Fibroblast of skin of abdomen (primary cell): ENCODE results near the gene KRTAP1-5. TPM values are rescaled to one million over a fixed set of nuclear protein-coding genes. Genes with fewer than 3 reads are reported as not detected.
"Not testable (repeated sequence)": the region's sequence is repeated elsewhere in the genome, so short reads cannot be mapped to it uniquely, and the experiment has no call there.

ENCODE experiments used
- DNase-seq: peaks from one replicate; pipeline ENCODE4 v3.0.0-alpha.2; 2013
- polyA plus RNA-seq, 2 experiments: library from polyadenylated mRNA; unstranded; fragments of 120-200 nt; gene quantifications; one replicate each; pipeline ENCODE4 v1.2.1, GENCODE V29; 2013; ENCODE audit not compliant: insufficient read length in 2 of 2

The KRTAP1-5 gene, protein sequence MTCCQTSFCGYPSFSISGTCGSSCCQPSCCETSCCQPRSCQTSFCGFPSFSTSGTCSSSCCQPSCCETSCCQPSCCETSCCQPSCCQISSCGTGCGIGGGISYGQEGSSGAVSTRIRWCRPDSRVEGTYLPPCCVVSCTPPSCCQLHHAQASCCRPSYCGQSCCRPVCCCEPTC
- polyA plus RNA-seq (2013, experiment 1 of 2; ENCODE audit: insufficient read length): 0.72 TPM
- 0.92 TPM for polyA plus RNA-seq (2013, experiment 2 of 2; ENCODE audit: insufficient read length)

DNA sequence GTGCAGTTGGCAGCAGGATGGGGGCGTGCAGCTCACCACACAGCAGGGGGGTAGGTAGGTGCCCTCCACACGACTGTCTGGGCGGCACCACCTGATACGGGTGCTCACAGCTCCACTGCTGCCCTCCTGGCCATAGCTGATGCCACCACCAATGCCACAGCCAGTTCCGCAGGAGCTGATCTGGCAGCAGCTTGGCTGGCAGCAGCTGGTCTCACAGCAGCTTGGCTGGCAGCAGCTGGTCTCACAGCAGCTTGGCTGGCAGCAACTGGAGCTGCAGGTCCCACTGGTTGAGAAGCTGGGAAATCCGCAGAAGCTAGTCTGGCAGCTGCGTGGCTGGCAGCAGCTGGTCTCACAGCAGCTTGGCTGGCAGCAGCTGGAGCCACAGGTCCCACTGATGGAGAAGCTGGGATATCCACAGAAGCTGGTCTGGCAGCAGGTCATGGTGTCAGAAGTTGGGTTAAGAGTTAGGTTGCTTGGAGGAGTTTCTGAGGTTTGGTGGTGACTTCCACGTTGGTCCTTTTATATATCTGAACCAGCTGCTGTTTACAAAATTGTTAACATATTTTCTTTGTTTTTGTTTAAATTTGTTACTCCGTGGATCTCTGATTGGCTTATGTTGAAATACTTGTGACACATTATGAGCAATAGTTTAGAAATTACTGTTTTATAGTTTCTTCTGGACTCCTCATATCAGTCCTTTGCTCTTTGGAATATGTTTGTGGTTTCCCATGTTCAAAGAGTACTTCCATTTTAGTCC lies at the start of gene KRTAP1-5:
KRTAP1-5 (minus strand) TSS at position 494 of the 757 bp plus-strand sequence; CDS start at position 441, 53 bp downstream.
- peak; percentile 76 for DNase-seq

DNA sequence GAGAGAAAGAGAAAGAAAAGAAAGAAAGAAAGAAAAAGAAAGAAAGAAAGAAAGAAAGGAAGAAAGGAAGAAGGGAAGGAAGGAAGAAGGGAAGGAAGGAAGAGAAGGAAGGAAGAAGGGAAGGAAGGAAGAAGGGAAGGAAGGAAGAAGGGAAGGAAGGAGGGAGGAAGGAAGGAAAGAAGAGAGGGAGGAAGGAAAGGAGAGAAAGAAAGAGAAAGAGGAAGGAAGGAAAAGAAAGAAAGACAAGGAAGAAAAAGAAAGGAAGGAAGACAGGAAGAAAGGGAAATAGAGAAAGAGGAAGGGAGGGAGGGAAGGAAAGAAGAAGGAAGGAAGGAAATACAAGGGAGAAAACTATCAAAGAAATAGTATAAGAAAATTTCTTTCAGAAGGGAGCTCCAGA lies 49.8 kb upstream of the KRTAP1-5 start:
- DNase-seq: no peak

DNA sequence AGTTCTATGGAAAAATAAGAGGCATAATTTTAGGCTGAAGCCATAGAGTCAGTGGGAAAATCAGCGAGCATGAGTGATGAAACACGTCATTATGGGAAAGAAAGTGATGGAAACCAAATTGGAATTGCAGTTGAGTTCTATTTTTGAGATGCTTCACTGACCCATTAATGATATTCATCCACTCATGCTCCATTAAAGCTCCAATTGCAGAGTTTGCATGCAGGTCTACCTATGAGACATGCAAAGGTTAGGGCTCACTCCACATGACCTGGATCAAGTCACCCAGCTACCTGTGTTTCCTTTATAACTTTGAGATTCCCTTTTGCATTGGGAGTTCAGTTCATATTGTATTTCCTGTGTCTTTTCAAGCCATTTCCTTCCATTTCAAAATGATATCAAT lies 46.7 kb upstream of the KRTAP1-5 start:
- DNase-seq: no peak

DNA sequence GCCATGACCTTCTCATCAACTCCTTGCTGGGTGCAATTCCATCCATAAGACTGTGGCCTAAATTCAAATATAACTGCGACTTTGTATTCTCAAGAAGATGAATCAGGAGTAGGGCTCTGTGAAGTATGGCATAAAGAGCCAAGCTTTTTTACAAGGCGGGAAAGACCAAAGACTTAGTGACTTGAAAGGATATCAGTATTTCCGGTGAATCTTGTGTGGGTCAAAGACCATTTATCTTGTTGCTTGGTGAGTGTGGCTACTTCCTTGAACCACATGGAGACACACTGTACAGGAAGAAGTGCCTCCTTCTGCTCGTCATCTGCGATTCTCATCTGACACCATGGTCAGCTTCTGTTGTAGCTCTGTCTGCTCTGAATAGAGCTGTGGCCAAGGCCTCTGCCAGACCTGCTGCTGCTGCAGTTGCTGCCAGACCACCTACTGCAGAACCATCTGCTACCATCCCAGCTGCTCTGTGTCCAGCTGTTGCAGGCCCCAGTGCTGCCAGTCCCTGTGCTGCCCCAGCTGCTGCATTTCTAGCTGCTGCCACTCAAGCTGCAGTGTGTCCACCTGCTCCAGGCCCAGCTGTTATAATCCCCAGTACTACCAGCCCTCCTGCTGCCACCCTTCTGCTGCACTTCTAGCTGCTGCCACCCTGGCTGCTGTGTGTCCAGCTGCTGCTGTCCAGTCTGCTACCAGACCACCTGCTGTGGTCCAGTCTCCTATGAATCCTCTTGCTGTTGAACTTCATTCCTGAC lies 44.8 kb upstream of the KRTAP1-5 start:
- DNase-seq: no peak

DNA sequence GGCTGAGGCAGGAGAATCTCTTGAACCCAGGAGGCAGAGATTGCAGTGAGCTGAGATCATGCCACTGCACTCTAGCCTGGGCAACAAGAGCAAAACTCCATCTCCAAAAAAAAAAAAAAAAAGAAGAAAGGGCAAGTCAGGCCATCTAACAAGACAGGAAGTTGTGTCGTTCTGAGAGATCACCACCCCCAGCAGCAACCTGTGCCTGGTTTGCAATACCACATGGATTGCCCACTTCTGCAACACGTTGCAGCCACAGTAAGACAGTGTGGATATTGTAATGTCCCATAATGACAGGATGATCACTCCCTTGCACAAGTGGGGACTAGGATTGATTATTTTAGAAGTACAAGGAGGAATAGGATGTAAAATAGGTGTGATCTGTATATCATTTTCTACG lies 42.0 kb upstream of the KRTAP1-5 start:
- no peak for DNase-seq

DNA sequence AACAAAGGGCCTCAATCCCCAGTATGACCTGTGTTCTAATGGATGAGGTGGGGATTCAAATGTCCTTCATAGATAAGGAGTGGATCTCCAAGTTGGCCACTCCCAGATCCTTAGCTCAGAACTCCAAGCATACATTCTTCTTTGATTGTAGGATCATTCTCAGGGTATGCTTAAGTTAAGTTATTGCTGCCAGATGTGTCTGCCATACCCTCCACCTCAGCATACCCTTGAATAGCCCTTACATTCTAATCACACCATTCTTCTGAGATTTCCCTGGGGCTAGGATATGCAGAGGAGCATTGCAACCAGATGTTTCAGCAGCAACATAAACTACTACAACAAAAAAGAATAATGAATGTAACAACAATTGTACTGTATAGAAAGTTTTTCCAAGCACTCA lies 40.3 kb upstream of the KRTAP1-5 start:
- peak; percentile 82 for DNase-seq

DNA sequence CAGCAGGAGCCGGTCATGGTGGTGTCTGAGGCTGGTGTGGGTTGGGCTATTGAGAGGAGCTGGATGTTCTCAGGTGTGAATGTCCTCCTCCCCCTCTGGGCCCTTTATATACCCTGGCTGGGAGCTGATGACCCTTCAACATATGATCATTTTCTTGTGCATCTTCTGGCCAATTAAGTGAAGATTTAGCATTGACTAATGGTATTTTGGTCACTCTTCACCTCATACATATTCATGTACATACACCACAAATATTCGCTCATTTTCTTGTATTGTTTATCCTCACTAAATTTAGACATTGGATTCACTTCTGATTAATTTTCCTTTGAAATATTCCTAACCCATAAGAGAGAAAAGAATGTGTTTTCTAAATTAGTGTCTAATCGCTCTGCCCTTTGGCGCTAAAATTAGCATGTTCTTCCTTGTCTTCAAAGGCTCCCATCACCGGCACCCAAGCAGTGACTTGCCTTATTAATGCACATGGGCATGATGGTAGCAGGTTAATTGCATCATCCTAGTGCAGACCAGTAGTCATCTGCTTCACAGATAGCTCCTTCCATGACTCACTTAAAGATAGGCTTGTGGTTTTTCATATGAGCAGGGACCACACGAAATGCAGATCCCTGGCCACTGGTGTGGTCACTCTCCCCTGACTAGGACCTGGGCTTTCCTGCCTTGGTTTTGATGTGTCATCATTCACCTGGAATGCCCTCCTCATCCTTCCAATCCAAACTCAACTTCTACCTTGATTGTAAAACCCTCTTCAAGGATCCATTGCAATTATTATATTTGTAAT lies 39.0 kb upstream of the KRTAP1-5 start, which contains the start of gene KRTAP2-4:
KRTAP2-4 (minus strand) TSS at position 51 of the 796 bp plus-strand sequence; CDS start at position 17, 34 bp downstream.
- DNase-seq: peak; percentile 89

DNA sequence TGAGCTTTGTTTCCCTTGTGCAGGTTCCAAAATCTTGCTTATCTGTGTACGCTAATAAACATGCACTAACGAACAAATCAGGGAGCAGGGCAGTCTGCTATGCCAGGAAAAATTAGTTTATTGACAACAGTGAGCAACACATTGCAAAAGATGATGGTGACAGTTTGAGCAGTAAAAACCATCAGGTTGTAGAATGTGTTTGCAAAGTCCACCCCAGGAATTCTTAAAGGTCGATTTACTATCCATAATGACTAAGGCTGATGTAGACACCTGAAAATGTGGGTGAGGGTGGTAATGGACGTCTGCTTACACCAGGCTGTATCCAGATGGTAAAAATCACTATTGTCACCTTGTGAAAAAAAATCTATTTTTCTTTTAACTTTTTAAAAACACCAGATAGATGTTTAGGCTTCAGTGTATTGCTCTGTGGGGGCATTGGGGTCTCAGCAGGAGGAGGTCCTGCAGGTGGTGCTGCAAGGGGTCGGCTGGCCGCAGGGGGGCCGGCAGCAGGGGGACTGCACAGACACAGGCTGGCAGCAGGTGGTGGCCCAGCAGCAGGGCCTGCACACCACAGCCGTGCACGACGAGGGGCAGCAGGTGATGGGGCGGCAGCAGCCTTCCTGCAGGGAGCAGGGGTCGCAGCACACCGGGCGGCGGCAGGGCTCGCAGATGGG lies 38.1 kb upstream of the KRTAP1-5 start:
- DNase-seq: not testable (repeated sequence)

DNA sequence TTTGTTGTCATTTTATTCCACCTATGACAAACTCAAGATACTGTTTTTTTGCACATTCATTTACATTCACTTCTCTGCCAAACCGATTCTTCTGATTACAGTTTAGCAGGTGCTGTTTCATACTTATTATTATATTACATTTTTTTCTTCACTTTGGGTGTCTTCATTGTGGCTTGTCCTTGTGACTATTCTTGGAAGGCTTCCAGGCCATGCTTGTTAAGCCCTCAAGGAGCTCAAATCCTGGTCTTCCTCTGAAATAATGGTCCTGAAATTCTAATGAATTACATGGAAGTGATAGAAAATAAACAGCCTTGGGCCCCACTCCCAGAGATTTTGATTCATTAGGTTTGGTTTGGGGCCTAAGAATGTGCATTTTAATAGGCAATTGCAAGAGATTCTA lies 37.3 kb upstream of the KRTAP1-5 start:
- DNase-seq: no peak

DNA sequence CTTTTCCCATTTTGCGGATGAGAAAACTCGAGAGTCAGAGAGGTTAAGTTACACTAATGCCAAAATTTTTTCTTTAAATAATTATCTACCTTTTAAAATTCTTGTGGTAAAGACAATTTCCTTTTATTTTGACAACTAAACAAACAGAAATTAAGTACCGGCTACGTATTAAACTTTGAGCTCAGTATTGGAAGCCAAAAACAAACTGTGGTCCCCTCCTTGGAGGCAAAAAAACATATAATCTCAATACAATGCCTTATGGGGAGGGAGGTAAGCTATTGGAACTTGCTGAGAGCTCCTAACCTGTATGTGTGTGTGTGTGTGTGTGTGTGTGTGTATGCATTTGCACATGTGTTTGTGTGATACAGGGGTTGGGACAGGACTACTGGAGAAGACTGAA lies 36.4 kb upstream of the KRTAP1-5 start:
- no peak for DNase-seq

DNA sequence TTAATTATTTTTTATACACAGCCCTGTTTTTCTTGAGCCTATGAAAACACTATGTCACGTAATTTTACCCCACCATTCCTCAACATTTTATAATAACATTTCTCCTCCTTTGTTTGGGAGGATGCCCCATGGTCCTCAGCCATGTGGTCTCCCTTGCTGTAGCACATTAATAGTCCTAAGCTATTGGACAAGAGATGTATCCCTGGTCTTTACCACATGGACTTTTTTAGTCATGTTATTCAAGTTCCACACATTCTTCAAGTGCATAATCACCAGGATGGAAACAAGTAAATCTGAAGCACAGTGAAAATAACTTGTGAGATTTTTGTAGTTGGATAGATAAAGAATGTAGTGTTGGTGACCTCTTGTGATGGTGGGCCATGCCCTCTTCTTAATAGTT lies 35.0 kb upstream of the KRTAP1-5 start:
- peak; percentile 98 for DNase-seq

DNA sequence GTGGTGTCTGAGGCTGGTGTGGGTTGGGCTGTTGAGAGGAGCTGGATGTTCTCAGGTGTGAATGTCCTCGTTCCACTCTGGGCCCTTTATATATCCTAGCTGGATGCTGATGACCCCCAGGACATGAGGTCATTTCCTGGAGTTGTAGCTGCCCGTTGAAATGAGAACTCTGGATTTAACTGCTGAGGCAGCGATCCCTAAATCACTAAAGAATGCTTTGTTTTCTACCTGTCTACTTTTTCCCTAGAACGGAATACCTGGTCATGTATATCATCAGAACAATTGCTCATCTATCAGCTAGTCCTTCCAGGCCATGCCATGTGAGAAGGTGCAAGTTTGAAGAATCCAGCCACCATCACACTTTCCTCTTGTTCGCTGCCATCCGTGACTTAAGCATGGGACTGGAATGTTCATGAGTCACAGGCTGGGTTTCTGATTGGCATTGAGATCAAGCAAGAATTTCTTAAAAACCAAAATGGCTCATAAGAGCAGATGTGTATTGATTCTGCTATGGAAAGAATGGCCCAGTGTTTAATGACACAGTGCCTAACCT lies 33.1 kb upstream of the KRTAP1-5 start, which contains the start of gene KRTAP2-3:
KRTAP2-3 (minus strand) TSS at position 63 of the 553 bp plus-strand sequence. CDS start 64 bp downstream, outside the sequence.
- peak; percentile 97 for DNase-seq

DNA sequence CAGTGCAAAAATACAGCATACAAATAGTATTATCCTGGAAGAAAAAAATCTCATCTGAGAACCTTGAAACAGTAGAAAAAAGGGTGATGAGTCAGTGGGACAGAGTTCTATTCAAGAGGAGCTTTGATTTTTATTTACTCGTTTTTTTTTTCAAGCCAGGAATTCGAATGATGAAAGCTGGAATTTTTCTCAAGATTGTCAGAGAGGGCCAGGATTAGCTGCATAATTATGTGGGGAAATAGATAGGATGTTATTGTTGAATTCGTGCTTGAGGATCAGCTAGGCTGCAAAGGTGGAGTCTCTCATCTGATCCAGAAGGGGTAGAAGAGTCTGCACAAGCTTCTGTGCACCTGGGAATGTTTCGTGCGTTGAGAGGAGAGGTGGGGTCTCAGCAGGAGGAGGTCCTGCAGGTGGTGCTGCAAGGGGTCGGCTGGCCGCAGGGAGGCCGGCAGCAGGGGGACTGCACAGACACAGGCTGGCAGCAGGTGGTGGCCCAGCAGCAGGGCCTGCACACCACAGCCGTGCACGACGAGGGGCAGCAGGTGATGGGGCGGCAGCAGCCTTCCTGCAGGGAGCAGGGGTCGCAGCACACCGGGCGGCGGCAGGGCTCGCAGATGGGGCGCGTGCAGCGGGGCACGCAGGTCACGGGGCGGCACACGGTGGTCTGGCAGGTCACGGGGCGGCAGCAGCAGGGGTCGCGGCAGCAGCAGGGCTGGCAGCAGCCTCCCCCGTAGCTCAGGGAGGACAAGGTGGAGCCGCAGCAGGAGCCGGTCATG lies 32.5 kb upstream of the KRTAP1-5 start:
- DNase-seq: peak; percentile 94

DNA sequence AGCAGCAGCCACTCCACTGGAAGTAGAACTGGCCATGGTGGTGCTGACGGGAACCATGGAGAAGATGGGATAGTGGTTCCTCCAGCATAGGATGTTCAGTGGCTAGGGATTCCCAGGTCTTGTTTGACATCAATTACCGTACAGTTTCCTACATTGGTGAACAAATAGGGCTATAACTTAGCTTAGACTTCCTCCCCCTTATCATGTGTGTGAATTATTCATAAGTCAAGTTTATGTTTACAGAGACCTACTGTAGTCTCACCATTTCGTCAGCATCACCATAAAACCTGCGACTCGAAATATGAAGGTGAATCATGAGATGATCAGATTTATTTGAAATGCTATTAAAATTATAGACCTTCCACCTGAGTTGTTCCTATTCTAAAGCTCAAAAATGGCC lies 31.7 kb upstream of the KRTAP1-5 start:
- no peak for DNase-seq

DNA sequence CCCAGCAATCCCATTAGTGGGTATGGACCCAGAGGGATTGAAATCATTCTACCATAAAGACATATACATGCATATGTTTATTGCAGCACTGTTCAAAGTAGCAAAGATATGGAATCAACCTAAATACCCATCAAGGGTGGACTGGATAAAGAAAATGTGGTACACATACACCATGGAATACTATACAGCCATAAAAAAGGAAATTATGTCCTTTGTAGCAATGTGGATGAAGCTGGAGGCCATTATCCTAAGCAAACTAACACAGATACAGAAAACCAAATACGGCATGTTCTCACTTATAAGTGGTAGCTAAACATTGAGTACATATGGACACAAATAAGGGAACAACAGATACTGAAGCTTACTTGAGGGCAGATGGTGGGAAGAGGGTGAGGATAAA lies 30.5 kb upstream of the KRTAP1-5 start:
- DNase-seq: no peak

DNA sequence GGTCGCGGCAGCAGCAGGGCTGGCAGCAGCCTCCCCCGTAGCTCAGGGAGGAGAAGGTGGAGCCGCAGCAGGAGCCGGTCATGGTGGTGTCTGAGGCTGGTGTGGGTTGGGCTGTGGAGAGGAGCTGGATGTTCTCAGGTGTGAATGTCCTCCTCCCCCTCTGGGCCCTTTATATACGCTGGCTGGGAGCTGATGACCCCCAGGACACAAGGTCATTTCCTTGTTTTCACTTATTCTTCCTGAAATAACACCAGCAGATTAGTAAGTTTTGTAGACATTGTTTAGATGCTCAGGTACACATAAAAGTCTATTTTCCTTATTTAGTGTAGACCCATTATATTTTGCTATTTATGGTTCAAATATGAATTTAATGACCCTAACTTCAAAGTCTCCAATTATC lies 28.1 kb upstream of the KRTAP1-5 start, which contains the start of gene KRTAP2-2:
KRTAP2-2 (minus strand) TSS at position 101 of the 400 bp plus-strand sequence; CDS start at position 82, 19 bp downstream.
- not testable (repeated sequence) for DNase-seq

DNA sequence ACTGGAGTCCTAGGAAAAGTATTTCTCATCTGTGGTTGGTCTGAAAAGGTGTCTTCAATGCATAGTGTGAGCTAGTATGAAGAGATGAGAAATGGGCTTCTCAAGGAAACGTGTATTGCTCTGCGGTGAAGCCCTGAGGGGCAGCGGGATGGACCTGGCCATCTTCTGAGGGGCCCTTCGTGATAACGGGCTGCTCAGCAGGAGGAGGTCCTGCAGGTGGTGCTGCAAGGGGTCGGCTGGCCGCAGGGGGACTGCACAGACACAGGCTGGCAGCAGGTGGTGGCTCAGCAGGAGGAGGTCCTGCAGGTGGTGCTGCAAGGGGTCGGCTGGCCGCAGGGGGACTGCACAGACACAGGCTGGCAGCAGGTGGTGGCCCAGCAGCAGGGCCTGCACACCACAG lies 27.5 kb upstream of the KRTAP1-5 start:
- DNase-seq: not testable (repeated sequence)

DNA sequence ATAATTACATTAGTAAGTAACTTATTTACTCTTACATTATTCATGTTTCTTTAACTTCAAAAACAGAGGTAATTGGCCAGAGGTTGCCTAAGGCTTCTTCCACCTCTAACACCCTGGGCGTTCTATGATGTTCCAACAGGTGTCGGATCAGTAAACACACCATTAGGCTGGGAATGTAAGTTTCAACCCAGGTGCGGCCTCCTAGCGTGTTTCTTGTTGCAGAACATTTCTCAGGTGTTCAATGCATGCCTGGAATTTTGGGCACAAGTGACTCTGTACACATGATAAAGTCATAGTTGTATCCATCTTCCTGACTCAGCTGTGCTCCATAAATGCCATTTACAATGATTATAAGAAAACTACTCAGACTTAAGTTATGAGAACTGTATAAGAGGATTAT lies 27.0 kb upstream of the KRTAP1-5 start:
- no peak for DNase-seq

DNA sequence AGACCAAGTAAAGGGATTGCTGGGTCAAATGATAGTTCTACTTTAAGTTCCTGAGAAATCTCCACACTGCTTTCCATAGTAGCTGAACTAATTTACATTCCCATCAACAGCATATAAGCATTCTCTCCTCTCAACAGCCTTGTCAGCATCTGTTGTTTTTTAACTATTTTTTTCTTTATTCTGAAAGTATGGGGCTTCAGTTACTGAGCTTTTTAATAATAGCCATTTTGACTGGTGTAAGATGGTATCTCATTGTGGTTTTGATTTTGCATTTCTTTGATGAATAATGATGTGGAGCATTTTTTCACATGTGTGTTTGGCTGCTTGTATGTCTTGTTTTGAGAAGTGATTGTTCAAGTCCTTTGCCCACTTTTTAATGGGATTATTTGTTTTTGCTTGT lies 25.6 kb upstream of the KRTAP1-5 start:
- peak; percentile 74 for DNase-seq

DNA sequence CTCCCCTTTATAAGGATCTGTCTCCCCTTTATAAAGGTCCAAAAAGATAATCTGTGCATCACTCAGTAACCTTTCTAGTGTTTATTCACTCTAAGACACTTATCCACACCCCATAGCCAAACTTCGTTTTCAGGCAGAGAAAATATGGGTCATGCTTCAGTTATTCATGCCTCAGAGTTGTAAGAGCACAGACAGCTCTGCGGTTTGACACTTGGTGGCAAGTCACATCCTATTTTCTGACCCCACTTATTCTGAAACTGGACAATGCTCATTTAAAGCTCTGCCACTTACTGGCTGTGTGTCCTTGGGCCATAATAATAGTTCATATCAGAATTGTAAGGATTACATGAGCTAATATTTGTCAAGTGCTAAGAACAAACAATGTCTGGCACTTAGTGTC lies 22.1 kb upstream of the KRTAP1-5 start:
- peak; percentile 54 for DNase-seq
